Measurements from ENCODE around the gene CXCL11.

GRCh38 chr4:76012388-76012801 lies 23.5 kb downstream of the CXCL11 start:
- no peak for TF ChIP-seq CTCF (optimal IDR thresholded peaks at IDR 0.05 in 1 of 3, IDR thresholded peaks at IDR 0.05 in 1 of 3, conservative IDR thresholded peaks at IDR 0.05 in 1 of 3; ENCODE audit: extremely low read depth in 1 of 3, insufficient read depth in 2 of 3, low read length in 3 of 3)
- no peak for TF ChIP-seq EZH2 (IDR thresholded peaks at IDR 0.05; ENCODE audit: low read length)

Data from keratinocyte (primary cell).